Sciatic nerve (tissue), 2 donors: ENCODE results near the gene AMH. TPM values are rescaled to one million over a fixed set of nuclear protein-coding genes. Genes with fewer than 3 reads are reported as not detected.

Source experiments
- ATAC-seq: fragments of 200-7000 bp; cut with Tn5 transposase; one replicate; pipeline ENCODE4 v1.9.1; 2020; ENCODE audit warnings: mild to moderate bottlenecking, moderate library complexity
- DNase-seq: peaks from one replicate; pipeline ENCODE4 v3.0.0-alpha.2; 2020; ENCODE audit warnings: low spot score
- intact Hi-C: fragments of 100-400 bp; cut with DNase I; formaldehyde crosslinking; loops from one replicate; pipeline ENCODE4 v1.14.2; 2022
- total RNA-seq: library from RNA; stranded (reverse); fragmentation: NEBNext Ultra II Directional; extraction: Animal tissue kit (Norgen Biotek cat#: 25700); gene quantifications from one replicate; pipeline ENCODE4 v1.2.1, GENCODE V29; 2021
- donor health status: DM: no; HTN: no; CAD: no.
- donor health status: DM: no; HTN: no; CAD: no.

AMH gene
- total RNA-seq, 1 donor from 2014 or later: 1.3 TPM

- no peak for ATAC-seq
- intact Hi-C loops: no loop called here
- DNase-seq: no peak
Measured at GRCh38 chr19:2217591-2217990, 31.5 kb upstream of the AMH start.

DNA sequence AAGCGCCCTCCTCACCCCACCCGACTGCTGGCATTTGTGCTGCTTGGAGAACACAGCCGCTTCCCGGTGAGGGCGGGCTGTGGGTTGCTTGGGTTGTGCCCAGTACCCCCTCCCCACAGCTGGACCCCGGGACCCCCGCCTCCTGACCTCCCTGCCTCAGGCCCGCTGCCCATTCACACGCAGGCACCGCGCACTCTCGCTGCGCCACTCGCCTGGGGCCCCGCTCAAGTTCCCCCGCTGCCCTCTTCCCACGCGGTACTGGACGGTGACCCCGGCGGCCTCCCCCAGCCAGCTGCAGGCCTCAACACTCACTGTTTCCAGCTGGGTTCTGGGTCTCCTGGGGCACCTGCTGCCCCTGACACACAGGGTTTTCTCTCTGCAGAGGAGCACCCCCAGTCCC is 29.4 kb upstream of the AMH start:
- no peak for ATAC-seq
- intact Hi-C loops: no loop called here
- no peak for DNase-seq

DNA sequence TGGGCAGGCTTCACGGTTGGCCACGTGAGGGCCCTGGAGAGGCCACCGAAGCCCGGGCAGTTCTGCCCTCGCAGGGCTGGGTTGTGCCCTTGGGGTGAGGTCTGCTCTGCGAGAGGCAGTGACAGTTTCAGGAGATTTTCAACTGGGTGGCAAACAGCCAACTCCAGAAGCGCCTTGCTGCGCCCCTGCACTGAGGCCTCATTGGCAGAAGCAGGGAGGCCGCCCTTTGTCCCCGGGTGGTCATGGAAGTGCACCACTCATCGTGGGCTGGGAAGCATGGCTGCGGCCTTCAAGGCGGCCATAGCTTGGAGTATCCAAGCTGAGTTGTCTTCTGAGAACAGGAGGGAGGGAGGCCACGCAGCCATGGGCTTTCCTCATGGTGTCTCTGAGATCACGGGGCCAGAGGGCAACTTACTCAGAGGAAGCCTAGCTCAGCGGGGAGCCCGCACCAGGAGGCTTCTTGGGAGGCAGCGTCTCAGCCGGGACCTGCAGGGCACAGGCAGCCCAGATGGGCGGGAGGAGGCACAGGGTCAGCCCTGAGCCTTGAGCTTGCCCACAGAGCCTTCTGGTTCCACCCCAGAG is 27.8 kb upstream of the AMH start:
- intact Hi-C loops: no loop called here
- ATAC-seq (peak; percentile 63), DNase-seq (no peak)

GRCh38 chr19:2221918-2222317 is 27.2 kb upstream of the AMH start:
- DNase-seq: no peak
- ATAC-seq: peak; percentile 33
- intact Hi-C loops: no loop called here

- DNase-seq: no peak
- intact Hi-C loops: no loop called here
- no peak for ATAC-seq
Measured at GRCh38 chr19:2223391-2223790, 25.7 kb upstream of the AMH start.

GRCh38 chr19:2223959-2224358 is 25.2 kb upstream of the AMH start:
- intact Hi-C loops: no loop called here
- no peak for ATAC-seq

GRCh38 chr19:2224754-2225349 is 24.3 kb upstream of the AMH start:
- intact Hi-C loops: no loop called here
- ATAC-seq (no peak), DNase-seq (no peak)

More at GRCh38 chr19:2223959-2224358, 25.2 kb upstream of the AMH start:
- no peak for DNase-seq

DNA sequence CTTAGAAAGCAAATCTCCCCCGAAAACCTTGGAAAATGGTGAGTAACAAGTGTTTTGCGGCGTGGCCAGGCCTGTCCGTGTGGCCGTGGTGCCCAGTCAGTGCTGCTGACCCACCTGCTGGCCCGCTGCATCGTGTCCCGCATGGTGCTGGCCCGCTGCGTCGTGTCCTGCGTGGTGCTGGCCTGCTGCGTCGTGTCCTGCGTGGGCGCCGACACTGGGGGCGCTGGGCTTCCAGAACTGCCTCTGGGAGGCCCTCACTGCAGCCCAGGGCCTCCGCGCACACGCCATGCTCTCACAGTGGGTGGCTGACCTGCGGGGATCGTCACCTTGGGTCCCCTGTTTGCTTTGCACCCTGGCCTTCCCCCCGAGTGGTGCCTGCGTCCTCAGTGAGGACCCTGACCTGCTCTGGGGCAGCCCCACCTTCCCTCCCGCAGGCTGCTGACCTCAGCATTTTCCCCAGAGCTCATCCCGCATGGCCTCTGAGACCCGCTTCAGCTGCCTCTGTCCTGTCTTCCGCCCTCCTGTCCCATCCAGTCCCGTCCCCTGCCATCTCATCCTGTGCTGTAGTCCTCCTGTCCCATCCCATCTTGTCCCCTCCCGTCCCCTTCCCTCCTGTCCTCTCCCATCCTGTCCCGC is 23.6 kb upstream of the AMH start:
- intact Hi-C loops: no loop called here
- no peak for ATAC-seq
- DNase-seq: no peak

- intact Hi-C loops: no loop called here
- no peak for DNase-seq
- no peak for ATAC-seq
Measured at GRCh38 chr19:2226051-2226839, 22.9 kb upstream of the AMH start.

GRCh38 chr19:2226840-2227360 is 22.2 kb upstream of the AMH start:
- ATAC-seq (no peak), DNase-seq (no peak)
- intact Hi-C loops: no loop called here

DNA sequence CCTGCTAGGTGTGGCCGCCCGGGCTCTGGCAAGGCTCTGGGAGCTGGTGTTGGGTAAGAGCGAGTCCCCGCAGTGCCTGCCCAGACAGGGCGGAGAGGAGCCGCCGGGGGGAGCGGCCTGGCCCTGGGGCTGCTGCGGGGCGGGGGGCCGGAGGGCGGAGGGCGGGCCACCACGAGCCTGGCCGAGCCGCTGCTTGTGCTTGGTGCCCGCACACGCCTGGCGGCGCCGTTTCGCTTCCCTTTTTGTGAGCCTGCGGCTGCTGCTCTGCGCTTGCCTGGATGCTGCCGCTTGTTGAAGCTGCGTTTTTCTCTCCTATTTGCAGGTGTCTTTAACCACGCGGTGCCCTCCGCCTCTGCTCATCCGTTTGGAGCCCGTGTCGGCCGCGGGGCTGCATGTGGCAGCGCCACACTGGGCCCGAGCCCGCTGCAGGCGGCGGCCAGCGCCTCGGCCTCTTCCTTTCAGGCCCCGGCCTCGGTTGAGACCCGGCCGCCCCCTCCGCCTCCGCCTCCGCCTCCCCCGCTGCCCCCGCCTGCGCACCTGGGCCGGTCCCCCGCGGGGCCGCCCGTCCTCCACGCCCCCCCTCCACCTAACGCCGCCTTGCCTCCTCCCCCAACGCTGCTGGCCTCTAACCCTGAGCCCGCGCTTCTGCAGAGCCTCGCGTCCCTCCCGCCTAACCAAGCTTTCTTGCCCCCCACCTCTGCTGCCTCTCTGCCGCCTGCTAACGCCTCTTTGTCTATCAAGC is 21.5 kb upstream of the AMH start:
- ATAC-seq: no peak
- no peak for DNase-seq
- intact Hi-C loops: no loop called here

DNA sequence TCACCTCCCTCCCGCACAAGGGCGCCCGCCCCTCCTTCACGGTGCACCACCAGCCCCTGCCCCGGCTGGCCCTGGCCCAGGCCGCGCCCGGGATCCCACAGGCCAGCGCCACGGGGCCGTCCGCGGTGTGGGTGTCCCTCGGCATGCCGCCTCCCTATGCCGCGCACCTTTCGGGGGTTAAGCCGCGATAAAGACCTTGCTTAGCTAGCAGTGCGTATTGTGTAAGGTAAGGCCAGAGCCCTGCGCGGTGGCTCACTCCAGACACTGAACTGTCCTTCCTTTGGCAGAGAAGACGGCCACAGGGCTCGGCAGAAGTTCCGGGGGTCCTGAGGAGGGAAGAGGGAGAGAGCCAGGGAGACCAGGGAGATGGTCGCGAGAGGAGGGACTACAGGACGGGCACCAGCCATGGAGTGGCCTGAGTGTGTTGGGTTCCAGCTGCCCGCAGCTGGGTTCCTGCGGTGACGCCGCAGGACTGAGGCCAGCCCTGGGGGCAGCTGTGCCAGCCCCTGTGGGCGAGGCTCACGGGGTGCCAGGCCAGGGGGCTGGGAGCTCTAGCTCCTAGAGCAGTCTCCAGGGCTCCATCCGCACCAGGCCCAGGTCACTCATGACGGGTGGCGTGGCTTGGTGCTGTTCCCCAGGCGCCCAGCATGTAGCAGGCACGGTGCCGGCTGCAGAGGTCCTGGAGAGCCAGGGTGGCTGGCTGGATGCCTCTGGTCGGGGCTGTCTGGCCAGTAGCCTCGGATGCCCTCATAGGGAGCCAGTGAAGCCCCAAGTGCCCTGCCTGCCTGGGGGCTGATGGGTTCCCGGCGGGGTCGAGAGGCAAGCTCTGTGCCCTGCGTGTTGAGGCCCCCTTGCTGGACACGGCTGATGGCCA is 20.7 kb upstream of the AMH start:
- intact Hi-C loops: no loop called here
- ATAC-seq: no peak

DNA sequence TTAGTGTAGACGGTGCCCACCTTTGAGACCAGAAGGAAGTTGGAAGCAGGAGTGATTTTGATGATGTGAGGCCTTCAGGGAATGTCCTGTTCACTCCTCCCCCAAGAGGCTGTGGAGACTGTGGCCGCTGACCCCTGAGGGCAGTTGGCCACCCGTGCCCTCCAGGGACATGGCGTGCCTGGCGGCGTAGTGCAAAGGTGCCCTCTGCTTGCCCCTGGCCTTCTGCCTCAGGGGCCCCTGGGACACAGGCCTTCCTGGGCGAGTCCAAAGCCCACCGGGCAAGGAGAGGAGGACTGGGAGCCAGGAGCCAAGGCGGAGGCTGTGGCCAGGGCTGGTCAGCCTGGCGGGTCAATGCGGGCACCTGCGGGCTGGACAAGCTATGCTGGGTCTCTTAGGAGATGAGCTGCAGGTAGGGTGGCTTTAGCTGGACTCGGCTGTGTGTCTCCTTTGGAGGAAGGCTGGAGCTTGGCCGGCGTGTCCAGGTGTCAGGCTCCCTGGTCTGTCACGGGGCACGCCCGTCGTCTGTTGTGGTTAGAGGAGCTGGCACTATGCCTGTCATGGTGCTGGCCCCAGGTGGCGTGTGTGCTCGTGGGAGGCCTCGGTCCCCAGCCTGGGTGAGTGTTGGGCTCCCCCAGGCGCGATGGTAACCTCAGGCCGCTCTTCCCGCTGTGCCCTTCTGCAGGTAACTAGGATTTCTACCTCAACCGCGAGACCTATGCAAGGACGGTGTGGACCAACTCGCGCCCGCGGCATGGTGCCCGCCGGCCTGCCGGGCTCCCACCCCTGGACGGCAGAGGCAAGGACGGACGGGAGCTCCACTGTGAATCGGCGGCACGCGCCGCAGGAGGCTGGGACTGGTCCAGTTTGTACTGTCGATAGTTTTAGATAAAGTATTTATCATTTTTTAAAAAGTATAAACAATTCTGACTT is 19.8 kb upstream of the AMH start:
- intact Hi-C loops: loop anchor here (5.0 kb wide), 1 partner anchor 62 kb away; no protein-coding TSS in a partner anchor
- DNase-seq (no peak), ATAC-seq (no peak)

More for the DNA sequence above, 20.7 kb upstream of the AMH start:
- DNase-seq: no peak

GRCh38 chr19:2230033-2230531 is 19.0 kb upstream of the AMH start:
- intact Hi-C loops: loop anchor here (5.0 kb wide), 1 partner anchor 63 kb away; no protein-coding TSS in a partner anchor
- ATAC-seq (no peak), DNase-seq (no peak)

DNA sequence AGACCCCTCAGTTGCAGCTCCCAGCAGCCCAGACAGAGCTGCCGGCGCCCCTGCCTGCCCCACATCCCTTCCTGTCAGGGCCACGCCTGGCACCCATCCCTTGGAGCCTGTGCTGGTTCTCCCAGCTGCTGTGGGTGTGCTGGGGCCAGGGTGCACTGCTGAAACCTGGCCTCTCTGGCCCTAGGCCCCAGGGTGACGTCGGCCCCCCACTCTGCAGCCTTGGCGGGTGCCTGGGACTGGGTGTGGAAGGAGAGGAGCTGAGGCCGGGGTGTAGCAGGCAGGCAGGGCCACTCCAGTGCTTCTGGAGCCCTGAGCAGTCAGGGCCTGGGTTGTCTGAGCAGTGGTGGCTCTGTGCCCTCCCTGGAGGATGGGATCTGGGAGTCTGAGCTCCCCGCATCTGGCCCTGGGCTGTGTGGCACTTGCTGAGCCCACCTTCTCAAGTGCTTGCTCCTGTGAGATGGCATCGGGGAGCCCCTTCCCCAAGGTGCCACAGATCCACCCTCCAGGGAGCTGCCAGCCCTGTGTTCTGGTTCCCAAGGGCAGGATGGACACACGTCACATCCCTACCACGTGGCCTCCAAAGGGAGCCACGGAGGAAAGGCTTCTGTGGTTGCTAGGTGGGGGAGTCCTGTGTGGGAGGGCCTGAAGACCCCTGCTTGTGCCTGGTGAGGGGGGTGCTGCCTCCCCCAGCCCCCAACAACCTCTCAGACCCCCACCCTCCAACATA is 18.2 kb upstream of the AMH start:
- intact Hi-C loops: loop anchor here (5.0 kb wide), 1 partner anchor 64 kb away; no protein-coding TSS in a partner anchor
- ATAC-seq (peak; percentile 37), DNase-seq (no peak)

GRCh38 chr19:2231621-2232221 is 17.4 kb upstream of the AMH start:
- DNase-seq: no peak
- intact Hi-C loops: loop anchor here (5.0 kb wide), 1 partner anchor 64 kb away; no protein-coding TSS in a partner anchor
- no peak for ATAC-seq
